Activated T-cell treated with anti-CD3 and anti-CD28 coated beads for 24 hours (primary cell): ENCODE data around the gene NCBP2L.

Experiments
- DNase-seq: peaks from one replicate; pipeline ENCODE4 v3.0.0-alpha.2; 2020; ENCODE audit warnings: low read depth

The NCBP2L gene

DNA sequence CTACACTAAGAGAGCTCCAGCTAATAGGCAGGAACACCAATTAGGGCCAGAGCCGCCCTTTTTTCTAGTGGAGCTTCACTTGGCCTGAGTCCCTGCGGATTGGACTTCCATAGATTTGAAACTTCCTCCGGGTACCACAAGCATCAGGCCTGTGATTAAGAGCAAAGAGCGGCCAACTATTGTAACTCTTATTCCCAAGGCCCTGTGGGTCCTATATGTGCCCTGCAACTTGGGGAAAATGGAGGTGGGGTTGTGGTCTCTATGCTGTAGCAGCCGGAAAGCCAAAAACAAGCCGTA, at the start of gene NCBP2L:
Gene NCBP2L, plus strand, starts transcription at position 198 of the 297 bp plus-strand sequence. CDS start 16,488 bp downstream, outside the sequence.
- no peak for DNase-seq

DNA sequence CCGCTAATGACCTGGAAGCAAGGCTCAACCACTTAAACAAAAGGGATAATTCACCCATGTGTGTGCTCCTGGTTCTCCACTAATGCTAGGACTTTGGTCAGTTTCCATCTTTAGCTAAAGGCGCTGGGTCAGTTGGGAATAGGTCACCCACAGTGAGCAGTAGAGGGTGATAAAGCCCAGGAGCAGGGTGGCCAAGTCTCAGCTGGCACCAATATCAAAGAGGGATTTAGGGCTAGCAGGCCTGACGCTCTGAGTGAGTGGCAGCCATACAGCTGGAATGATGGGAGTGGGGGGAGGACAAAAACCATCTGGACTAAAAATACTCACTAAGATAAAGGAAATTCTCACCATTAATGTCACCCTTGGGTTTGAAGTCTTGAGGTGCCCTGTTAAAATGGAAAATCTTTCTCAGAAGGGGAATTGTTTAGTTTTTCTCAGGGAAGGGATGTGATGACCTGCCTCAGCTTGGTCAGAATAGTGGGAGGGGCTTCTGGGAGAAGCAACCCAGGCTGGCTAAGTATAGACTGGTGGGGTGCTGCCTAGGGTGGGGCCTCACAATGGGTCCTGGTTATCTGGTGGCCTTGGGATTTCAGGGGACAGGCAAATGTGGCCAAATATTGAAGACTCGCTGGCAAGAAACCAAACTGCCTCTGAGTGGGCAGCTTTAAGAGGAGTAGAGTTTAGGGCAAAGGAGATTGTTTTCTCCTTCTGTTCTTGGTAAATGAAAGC, 49.0 kb upstream of the NCBP2L start:
- DNase-seq: no peak

DNA sequence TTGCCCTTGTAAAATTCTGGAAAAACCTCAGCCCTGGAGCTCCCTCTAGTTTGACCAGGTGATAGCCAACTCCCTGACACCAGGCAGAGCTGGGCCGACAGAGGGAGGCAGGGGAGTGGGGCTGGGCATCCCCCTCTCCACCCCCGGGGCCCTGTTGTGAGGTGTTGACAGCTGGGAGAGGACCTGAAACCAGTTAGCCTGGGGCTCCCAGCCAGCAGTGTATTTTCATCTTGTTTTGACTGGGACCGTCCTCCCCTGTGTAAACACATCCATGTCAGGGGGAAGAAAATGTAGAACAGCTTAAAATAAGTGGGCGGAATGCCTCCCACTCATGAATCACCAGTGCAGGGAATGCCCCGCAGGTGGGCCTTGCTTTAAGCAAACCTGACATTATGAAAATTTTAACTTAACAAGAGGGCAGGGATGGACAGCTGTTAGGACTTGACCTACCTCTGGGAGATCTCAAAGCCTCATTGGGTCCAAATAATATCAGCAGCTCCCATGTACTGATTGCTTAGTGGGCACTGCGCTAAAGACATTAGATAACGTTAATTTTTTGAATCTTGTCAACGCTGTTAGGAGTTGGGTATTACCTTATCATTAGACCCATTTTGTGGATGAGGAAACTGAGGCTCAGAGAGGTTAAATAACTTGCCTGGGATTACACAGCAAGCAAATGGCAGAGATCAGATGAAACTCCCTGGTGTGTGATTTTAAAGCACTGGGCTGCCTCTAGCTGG, 47.8 kb upstream of the NCBP2L start:
- no peak for DNase-seq

DNA sequence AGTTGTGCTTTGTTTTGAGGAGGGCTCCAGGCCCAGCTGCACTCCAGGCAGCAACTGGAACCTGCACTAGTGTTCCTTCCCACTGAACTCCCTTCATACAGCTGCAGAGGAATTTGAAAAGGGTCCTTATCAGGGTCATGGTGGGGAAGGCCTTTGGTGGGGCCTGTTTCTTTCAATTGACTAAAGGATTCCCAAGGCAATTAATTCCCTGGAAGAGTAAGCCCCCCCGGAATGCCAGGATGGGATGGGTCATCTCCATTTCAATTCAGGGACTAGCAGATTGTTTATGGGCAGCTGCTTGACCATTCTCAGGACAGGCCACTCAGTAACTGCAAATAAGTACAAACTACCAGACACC, 47.3 kb upstream of the NCBP2L start:
- no peak for DNase-seq

DNA sequence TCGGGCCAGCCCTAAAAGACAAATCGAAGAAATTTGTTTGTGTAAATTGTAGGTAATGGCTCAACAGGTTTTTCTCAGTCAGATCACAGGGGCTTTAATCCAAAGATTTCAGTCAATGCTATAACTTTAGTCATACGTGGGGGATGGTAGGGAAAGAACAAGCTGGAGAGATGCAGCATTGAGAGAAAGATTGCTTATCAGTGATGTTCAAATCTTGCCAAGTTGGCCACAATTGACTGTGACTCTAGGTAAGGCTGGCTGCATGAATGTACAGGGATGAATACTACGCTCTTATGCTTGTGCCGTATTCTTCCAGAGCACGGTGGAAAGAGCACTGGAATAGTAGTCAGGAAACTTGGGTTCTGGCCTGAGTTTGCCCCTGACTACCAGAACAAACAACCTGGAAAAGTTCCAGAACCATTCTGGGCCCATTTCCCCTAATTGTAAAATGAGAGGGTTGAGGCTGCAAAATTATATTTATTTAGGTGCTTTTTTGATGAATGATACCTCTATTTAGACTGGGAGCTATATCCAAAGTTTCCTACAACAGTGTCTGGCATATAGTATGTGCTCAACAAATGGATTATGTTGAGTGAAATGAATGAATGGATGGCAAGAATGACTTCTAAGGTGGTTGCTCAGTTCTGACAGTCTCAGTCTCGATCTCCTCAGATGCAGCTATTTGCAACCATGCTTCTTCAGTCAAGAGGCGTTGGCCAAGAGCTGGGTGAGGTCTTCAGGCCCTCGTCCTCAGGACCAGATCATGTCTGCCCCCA, 46.4 kb upstream of the NCBP2L start:
- no peak for DNase-seq

DNA sequence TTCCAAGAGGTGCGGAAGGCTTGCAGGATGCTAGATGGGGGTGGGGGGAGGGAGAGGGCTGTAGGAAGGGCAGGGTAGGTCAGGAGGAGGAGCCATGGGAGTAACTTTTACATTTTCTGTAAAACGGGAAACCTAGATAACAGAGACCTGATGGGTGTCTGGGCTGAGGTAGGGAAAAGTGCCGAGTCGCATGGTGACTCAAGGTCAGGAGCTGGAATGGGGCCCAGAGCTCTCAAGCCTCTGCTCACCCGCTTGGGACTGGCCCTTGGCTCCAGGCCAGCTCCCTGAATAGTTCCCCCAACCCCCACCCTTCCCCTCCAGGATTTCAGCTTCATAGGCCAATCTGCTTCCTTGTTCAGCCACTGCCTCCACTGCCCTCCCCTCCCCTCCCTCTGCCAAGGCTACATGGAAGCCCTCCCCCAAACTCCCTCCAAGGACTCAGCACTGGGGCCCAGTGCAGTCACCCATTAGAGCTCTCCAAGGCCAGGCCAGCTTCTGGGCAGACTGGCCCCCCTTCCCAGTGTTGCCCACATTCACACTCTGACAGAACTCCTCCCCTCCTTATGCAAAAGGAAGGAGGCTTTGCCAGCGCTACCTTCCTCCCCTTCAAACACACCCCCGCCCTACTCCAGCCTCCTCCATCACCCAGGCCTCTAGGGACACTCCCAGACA, 45.6 kb upstream of the NCBP2L start:
- DNase-seq: no peak

DNA sequence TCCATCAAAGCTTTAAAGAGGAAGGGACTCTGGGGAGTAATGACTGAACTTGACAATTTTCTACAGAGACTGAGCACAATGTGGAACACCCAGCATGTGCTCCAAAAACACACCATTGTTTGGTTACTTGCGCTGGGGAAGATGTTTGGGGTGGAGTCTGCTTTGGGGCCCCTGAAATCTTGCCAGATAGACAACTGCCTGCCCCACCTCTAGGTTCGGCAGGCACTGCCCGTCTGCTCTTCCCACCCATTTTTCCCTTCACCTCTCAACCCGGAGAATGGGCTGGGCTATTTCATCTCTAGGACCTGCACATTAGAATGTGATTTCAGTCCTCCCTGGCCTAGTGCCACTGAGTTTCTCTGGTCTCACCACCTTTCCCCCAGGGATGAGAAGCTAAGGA, 43.8 kb upstream of the NCBP2L start:
- DNase-seq: no peak

DNA sequence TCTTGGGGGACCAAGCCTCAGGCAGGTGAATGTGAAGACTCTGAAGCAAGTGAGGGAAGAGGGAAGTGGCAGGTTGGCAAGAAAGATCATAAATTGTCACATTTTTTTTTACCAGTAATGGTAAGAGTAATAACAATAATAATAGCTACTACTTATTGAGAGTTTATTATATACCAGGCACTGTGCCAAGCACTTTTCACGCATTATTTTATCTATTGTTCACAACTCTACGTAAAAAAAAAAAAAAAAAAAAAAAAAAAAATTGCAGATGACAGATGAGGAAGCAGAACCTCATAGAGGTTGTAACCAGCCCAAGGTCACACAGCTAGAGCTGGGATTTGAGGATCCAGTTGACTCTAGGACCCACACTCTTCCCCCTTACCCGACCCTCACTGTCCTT, 42.9 kb upstream of the NCBP2L start:
- DNase-seq: no peak

DNA sequence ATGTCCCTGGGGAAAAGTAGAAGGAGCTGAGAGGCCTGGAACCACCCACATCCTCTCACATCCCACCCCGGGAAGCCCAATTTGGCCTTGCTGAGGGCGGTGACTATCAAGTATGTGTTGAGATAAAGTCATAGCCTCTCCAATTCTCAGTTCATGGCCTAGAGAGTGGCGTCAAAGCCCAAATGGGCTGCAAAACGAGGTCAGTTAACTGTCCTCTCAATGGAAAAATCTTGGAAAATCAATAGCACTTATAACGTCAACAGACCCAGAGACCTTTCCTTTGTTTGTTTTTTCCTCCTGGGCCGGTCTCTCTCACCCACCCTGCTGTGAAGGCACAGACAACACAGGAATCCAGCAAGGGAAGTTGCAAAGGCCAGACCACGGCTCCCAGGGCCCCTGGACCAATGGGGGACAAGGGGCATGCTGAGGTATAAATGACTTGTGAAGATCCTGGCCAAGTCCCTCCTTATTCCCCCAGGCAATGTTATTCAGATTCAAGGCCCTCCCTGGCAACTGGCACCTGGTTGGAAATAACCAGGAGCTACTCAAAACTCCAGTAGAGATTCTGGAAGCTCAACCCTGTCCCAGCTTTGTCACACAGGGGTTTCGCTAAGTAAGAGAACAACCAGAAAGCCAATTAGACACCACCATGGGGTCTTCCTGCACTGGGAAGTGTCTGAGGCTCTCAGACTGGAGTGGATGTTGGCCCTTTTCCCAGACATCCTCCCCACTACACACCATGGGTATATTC, 40.6 kb upstream of the NCBP2L start:
- no peak for DNase-seq

DNA sequence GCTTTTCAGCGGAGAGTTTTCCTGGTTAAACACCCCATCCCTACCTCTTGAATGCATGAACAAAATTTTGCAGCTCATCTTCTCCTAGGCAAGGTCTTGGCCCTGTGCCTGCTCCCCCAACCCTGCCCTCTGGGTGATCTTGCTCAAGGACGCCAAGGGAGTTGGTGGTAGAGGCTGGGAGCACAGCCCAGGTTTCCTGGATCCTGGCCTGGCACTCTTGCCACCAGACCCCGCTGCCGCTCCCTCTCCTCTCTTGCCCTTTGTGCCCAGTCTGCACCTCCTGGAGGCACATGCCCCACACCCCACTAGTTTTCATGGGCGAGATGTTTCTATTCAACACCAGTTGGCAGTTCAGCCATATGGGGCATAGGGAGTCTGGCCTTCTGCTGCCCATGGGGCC, 39.3 kb upstream of the NCBP2L start:
- DNase-seq: no peak

DNA sequence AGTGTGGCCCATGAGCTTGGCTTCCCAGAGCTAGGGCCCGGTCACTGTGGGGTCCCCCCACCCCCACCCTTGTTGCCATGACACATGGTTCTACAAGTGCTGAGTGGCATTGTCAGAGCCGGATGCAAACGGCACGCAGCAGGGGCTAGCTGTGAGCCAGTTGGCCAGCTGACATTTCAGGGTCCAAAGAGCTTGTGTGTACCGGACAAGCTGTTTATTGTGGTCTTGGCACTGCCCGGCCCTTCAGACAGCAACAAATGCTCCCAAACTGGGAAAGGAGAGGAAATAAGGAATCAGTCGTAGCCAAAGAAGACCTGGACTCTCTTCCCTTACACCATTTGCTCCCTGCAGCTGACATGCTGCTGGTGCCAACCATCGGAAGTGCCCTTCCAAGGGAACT, 38.8 kb upstream of the NCBP2L start:
- DNase-seq: no peak

DNA sequence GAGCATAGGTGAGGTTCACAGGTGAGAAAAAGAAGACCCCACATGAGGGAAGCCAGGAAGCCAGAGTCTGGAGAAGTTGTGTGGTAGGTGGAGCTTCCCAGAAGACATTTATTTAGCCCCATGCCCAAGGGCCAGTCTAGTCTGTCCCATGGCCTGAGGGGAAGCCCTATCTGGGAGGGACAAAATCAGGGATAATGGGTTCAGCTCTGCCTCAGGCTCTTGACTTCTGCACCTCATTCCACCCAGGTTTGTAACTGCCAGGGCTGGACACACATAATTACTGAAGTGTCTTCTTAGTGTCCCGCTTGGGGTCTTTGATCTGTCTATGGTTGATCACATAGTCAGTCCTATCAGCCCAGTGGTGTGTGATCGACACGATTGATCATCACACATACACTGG, 38.0 kb upstream of the NCBP2L start:
- DNase-seq: no peak

DNA sequence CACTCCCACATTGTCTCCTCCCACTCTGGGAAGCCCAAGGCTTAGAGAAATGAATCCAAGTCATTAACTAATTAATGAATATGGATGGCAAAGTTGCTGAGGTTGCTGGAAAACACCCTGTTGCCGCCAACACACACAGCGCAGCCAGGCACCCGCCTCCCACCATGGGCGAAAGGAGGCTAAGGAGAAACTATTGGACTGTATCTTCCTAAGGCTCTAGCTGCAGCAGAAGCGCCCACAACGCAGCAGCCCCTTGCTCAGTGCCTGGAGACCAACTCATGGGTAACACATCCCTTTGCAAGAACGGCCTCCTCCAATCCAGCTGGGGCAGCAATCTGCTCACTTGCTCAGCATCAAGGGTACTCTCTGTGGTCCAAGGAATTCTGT, 36.1 kb upstream of the NCBP2L start:
- DNase-seq: no peak

DNA sequence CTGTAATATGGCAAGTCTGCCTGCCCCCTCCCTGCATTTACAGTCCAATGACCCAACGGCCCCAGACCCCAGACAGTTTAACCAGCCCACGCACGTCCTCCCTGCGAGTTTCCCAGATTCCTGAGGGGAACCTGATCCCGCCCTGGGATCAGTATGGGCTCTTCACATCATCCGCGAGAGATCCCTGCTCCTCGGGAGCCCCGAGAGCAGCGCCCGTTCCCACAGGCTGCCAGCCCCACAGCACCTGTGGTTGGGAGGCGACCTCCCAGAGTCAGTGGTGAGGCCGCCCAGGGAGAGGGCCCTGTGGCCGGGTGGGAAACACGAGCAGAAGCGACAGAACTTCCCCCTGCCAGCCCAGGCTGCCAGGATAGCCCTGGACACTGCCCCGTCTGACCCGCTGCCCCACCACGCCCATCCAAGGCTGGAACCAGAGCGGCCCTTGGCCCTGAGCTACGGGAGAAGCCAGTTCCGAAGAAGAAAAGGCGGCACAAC, 34.8 kb upstream of the NCBP2L start:
- DNase-seq: no peak

DNA sequence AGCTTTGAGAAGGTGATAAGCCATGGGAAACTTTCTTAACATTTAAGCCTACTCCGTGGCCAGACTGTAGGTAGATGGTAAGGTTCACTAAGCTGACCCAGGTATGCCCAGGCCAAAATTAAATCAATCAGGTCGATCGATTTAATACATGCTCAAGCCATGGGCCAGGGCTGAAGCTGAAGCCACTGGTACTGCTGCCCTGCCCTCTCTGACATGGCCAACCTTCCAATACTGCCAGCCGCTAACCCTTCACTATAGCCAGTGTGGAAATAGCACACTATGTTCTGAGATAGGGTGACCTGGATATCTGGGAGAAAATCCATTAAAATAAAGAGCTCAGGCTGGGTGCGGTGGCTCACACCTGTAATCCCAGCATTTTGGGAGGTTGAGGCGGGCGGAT, 33.5 kb upstream of the NCBP2L start:
- no peak for DNase-seq

DNA sequence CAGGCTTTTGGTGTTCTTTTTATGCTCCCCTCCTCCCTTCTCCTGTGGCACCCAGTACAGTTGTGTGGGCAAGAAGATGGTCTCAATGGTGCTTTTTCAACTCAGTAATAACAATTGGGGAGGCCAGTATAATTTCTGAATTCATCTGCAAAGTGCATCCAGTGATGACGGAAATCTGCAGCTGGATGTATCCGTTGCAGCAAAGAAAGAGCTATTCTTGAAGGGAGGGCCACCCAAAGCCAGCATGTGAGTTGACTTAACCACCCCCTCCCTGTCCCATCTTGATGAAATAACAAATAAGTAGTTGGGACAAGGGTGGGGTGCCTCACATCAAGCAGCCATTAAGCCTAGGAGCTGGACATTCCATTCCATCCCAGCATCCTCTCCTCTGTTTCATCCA, 32.7 kb upstream of the NCBP2L start:
- DNase-seq: no peak

DNA sequence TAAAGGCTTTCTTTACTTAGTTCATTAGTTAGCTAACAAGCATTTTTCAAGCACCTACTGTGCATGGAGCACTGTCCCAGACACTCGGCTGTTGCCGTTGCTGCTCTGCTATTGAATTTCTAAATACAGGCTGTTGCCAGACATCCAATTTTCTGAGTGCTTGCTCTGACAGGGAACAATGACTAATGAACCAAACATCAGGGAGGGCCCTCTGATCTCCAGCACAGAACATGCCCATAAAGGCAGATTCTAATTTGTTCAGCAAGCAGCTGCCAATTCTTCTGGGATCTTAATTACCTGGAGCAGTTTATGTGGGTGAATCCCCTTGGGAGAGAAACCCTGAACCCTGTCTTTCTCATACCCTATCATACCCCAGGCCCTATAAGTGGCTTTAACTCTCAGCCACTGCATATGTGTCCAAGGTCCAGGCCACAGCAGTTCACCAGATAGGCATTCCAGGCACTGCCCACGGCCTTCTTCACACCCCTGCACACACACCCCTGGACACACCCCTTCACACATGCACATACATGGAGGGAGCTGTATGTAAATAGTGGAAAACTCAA, 29.9 kb upstream of the NCBP2L start:
- DNase-seq: no peak

DNA sequence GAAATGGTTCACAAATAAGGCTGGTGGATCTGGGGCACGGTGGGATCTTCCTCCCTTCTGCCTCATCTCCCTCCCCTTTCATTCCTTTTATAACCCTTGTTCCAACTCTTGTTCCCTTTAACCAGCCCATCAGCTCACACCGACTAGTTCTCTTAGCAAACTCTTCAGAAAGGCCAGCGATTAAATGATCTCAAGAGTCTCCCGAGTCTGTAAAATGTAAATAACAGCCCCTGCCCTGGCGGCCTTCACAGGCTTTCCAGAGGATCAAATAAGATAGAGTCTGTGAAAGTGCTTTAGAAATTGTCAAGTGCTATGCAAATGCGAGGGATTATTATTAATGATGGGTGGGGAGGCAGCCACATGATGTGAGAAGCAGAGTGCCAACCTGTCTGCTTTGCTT, 29.0 kb upstream of the NCBP2L start:
- DNase-seq: no peak

DNA sequence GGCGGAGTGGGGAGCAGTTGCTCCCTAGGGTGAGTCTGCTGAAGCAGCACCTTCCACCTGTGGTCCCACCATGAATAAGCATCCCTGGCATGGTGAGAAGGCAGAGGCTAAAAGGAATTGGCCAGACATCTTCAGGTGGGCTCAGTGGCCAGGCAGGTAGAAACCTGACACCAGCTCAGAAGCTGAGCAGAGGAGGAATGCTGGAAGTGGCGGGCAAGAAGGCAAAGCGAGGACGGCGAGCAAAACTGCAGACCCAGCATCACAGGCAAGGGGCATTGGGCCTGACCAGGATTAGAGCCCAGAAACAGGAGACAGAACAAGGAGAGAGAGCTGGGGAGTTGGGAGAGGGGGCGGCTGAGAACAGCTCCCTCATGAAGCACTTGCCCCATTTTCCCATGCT, 27.3 kb upstream of the NCBP2L start:
- no peak for DNase-seq

DNA sequence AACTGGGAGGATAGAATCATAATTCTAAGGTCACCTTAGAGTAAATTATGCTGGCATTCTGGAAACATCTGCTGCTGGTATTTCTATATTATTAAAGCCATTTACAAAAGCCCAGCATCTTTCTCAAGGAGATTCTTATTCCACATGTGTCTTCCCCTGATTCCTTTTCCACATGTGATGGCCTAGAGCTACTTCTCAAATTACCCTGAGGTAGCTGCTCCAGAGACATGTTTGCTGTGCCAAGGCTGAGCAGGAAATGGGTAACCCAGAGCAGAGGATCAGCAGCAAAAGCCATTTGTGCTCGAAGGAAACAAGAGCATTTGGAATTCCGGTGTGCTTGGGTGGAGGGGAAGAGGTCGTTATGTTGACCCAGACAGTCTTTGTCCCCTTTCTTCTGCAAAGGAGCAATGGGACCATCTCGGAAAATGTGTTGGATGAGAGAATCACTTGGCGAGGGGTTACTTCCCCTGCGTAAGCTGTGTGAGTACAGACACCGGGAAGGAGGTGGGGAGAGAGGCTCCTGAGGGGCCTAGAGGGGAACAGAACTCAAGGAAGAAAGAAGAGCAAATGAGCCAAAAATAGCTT, 26.6 kb upstream of the NCBP2L start:
- DNase-seq: no peak

DNA sequence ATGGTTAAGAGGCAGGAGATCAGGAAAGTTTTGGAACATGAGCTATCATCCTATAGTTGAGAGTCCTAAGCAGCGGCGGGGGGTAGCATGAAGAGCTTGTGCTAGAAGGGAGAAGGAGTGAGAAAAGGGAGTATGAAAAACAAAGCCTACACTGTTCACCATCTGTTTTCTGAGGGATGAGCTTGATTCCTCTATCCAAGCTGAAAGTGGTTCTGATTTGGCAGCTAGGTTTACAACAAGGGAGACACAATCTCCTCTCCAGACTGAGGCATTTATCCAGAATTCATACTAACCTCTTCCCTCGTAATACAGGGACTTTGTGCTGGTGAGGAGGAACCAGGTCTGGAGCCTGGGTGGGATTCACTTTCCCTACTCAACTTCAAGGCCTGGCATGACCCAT, 25.5 kb upstream of the NCBP2L start:
- no peak for DNase-seq
